CD8-positive, alpha-beta memory T cell (primary cell): ENCODE measurements around the gene HNRNPA3. TPM values are rescaled to one million over a fixed set of nuclear protein-coding genes. Genes with fewer than 3 reads are reported as not detected.
"Not testable (repeated sequence)": the region's sequence is repeated elsewhere in the genome, so short reads cannot be mapped to it uniquely, and the experiment has no call there.

Source experiments
- CTCF ChIA-PET: fragments of 350-600 bp; sonication (Branson Sonifier 250); formaldehyde crosslinking; loops from one replicate; lab custom pipeline; 2021; ENCODE audit warnings: antibody characterized with exemption; lab: Charles Lee
- POLR2A ChIA-PET: fragments of 350-600 bp; sonication (Branson Sonifier 250); formaldehyde crosslinking; loops from one replicate; lab custom pipeline; 2021; ENCODE audit warnings: antibody characterized with exemption; lab: Charles Lee
- DNase-seq, 5 donors: peaks; one replicate each; pipeline versions ENCODE4 v3.0.0 to v3.0.0-alpha.2; 2020 to 2022; ENCODE audit warnings: mixed read lengths in 1 of 5
- H3K27ac ChIP-seq: one replicate; pipeline ENCODE4 v1.7.0; 2013; ENCODE audit warnings: low read depth, mild to moderate bottlenecking, low read length, moderate library complexity
- H3K27me3 ChIP-seq: 2 replicates; pipeline ENCODE4 v1.7.0; 2013; ENCODE audit warnings: low read length, mild to moderate bottlenecking; ENCODE audit not compliant: insufficient read depth, poor library complexity, severe bottlenecking
- H3K36me3 ChIP-seq: 2 replicates; pipeline ENCODE4 v1.7.0; 2013; ENCODE audit warnings: mild to moderate bottlenecking, low read length, moderate library complexity; ENCODE audit not compliant: insufficient read depth
- H3K4me1 ChIP-seq: 2 replicates; pipeline ENCODE4 v1.7.0; 2013; ENCODE audit warnings: mild to moderate bottlenecking, low read length, moderate library complexity; ENCODE audit not compliant: insufficient read depth
- H3K4me3 ChIP-seq: 2 replicates; pipeline ENCODE4 v1.7.0; 2013; ENCODE audit warnings: mild to moderate bottlenecking, low read length
- H3K9me3 ChIP-seq: 2 replicates; pipeline ENCODE4 v1.7.0; 2013; ENCODE audit warnings: mild to moderate bottlenecking, low read length
- H3K27ac Mint-ChIP-seq, 8 donors: one replicate each; pipeline ENCODE4 v1.8.0; 2020 to 2021; ENCODE audit warnings: mixed read lengths in 8 of 8, mild to moderate bottlenecking in 6 of 8, inconsistent platforms in 3 of 8, moderate library complexity in 3 of 8
- H3K27me3 Mint-ChIP-seq, 2 donors: one replicate each; pipeline ENCODE4 v1.8.0; 2020 to 2021; ENCODE audit warnings: mixed read lengths in 2 of 2, mild to moderate bottlenecking in 1 of 2, moderate library complexity in 1 of 2
- H3K36me3 Mint-ChIP-seq, 3 donors: one replicate each; pipeline ENCODE4 v1.8.0; 2020 to 2021; ENCODE audit warnings: mixed read lengths in 3 of 3, inconsistent platforms in 1 of 3, mild to moderate bottlenecking in 1 of 3
- H3K4me1 Mint-ChIP-seq, 3 donors: one replicate each; pipeline ENCODE4 v1.8.0; 2020 to 2021; ENCODE audit warnings: mixed read lengths in 3 of 3, inconsistent platforms in 1 of 3, mild to moderate bottlenecking in 1 of 3
- H3K4me3 Mint-ChIP-seq, 7 donors: one replicate each; pipeline ENCODE4 v1.8.0; 2020 to 2021; ENCODE audit warnings: mixed read lengths in 7 of 7, mild to moderate bottlenecking in 6 of 7, moderate library complexity in 4 of 7, inconsistent platforms in 2 of 7
- H3K9me3 Mint-ChIP-seq, 5 donors: one replicate each; pipeline ENCODE4 v1.8.0; 2020 to 2022; ENCODE audit warnings: mixed read lengths in 5 of 5, mild to moderate bottlenecking in 3 of 5, moderate library complexity in 2 of 5, inconsistent platforms in 1 of 5
- polyA plus RNA-seq: library from polyadenylated mRNA; unstranded; fragments of 300-500 nt; fragmentation: Illumina TruSeq; gene quantifications from one replicate; pipeline ENCODE4 v1.2.3, GENCODE V29; 2021
- total RNA-seq, 2 experiments: library from RNA; stranded (reverse); gene quantifications; one replicate each; pipeline ENCODE4 v1.2.3, GENCODE V29; 2021

Gene HNRNPA3
- total and polyA plus RNA-seq, 3 experiments from 2014 or later: 58.3 to 216 (median 203) TPM

DNA sequence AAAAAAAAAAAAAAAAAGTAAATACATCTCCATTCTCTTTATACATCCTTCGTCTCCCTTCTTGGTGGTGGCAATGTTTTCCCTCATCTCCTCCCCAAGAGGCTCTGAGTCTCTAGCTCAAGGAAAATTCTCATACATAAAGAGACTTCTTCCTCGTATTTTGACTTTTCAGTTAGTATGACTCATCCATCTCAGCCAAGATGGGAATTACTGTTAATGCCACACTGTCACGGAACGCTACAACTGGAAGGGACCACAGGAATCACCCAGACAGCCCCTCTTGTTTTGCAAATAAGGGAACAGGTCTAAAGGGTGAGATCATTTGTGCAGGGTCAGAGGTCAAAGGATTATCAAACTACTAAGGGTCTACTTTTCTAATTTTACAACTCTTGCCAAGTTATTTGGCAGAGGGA lies 32.4 kb downstream of the HNRNPA3 start:
- Histone ChIP-seq H3K27me3 (no peaks in the 10 kb centered on the region), H3K9me3 (no peaks in the 10 kb centered on the region), H3K27ac (no peak overlapping the region), H3K4me1 (peaks cover 83% of the 10 kb centered on the region), H3K36me3 (no peaks in the 10 kb centered on the region), H3K4me3 (no peak overlapping the region)
- peak overlapping the region; percentile 50 to 95 (median 73) for H3K27ac Mint-ChIP-seq
- H3K36me3 Mint-ChIP-seq: peaks cover 0 to 36% (median 1%) of the 10 kb centered on the region in 3 donors
- H3K4me3 Mint-ChIP-seq: peak overlapping the region in 2 of 7 donors; percentile 17 to 42
- peaks cover 71 to 91% (median 91%) of the 10 kb centered on the region in 3 donors for H3K4me1 Mint-ChIP-seq
- no peak for DNase-seq
- no peaks in the 10 kb centered on the region for H3K9me3 Mint-ChIP-seq
- H3K27me3 Mint-ChIP-seq: no peaks in the 10 kb centered on the region
- ChIA-PET CTCF (interaction anchor here (2.1 kb wide), 1 partner anchor 19 kb away, joined by 9 read pairs; no protein-coding TSS in a partner anchor), POLR2A (interaction anchor here (0.7 to 1.0 kb wide), 2 partner anchors 18 to 208 kb away, joined by 4 to 5 read pairs; no protein-coding TSS in a partner anchor)

GRCh38 chr2:177246000-177246399 lies 33.4 kb downstream of the HNRNPA3 start:
- Histone ChIP-seq H3K4me3 (no peak overlapping the region), H3K36me3 (peaks cover under 1% of the 10 kb centered on the region), H3K4me1 (peaks cover 83% of the 10 kb centered on the region), H3K27me3 (no peaks in the 10 kb centered on the region), H3K27ac (no peak overlapping the region), H3K9me3 (no peaks in the 10 kb centered on the region)
- peaks cover 0 to 40% (median 2%) of the 10 kb centered on the region in 3 donors for H3K36me3 Mint-ChIP-seq
- H3K27ac Mint-ChIP-seq: peak overlapping the region in 6 of 8 donors; percentile 50 to 87 (median 70)
- H3K9me3 Mint-ChIP-seq: no peaks in the 10 kb centered on the region
- no peaks in the 10 kb centered on the region for H3K27me3 Mint-ChIP-seq
- peaks cover 71 to 91% (median 91%) of the 10 kb centered on the region in 3 donors for H3K4me1 Mint-ChIP-seq
- POLR2A ChIA-PET: interaction anchor here (0.6 kb wide), 1 partner anchor 20 kb away, joined by 5 read pairs; no protein-coding TSS in a partner anchor
- H3K4me3 Mint-ChIP-seq: no peak overlapping the region
- DNase-seq: no peak
- CTCF ChIA-PET: interaction anchor here (2.1 kb wide), 1 partner anchor 18 kb away, joined by 9 read pairs; no protein-coding TSS in a partner anchor

GRCh38 chr2:177246523-177247030 lies 34.0 kb downstream of the HNRNPA3 start:
- H3K4me1 Mint-ChIP-seq: peaks cover 70 to 91% (median 91%) of the 10 kb centered on the region in 3 donors
- peaks cover 83% of the 10 kb centered on the region for H3K4me1 ChIP-seq
- H3K36me3 Mint-ChIP-seq: peaks cover 0 to 42% (median 6%) of the 10 kb centered on the region in 3 donors
- not testable (repeated sequence) for DNase-seq, H3K27me3 ChIP-seq, H3K4me3 ChIP-seq, H3K27ac ChIP-seq, H3K36me3 ChIP-seq, H3K9me3 ChIP-seq, H3K9me3 Mint-ChIP-seq, H3K27me3 Mint-ChIP-seq, H3K4me3 Mint-ChIP-seq
- POLR2A ChIA-PET: interaction anchor here (0.6 kb wide), 1 partner anchor 21 kb away, joined by 5 read pairs; no protein-coding TSS in a partner anchor
- CTCF ChIA-PET: interaction anchor here (2.1 kb wide), 1 partner anchor 17 kb away, joined by 9 read pairs; no protein-coding TSS in a partner anchor
- peak overlapping the region in 5 of 8 donors; percentile 30 to 81 (median 60) for H3K27ac Mint-ChIP-seq

DNA sequence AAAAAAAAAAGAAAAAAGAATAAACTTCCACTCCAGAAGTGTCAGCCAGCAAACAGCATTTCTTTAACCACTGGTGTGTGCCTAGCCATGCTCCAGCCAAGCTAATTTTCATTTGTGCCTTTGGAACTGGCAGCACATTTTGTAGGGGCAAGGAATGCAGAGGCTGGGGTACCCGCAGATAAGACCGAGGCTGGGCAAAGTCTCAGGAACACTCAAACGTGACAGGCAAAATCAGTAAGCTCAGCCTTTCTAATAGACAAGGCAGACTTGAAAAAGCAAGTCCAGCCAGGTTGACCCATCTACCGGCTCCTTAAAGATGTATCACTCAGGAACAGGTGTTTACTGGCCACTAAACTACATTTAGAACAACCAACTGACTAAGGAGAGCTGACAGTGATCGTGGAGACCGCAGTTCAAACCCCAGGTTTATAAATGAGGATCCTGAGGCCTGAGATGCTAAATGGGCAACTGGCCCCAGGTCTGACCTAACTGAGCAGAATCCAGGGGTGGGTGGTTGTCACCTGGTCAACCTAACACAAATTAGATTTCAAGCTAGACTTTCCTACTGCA lies 35.2 kb downstream of the HNRNPA3 start:
- no peak overlapping the region for H3K27ac ChIP-seq
- H3K9me3 ChIP-seq: no peaks in the 10 kb centered on the region
- H3K4me3 ChIP-seq: no peak overlapping the region
- Mint-ChIP-seq H3K36me3 (peaks cover 0 to 44% (median 6%) of the 10 kb centered on the region in 3 donors), H3K4me1 (peaks cover 69 to 91% (median 90%) of the 10 kb centered on the region in 3 donors), H3K9me3 (no peaks in the 10 kb centered on the region), H3K4me3 (peak overlapping the region in 2 of 7 donors; percentile 12 to 48), H3K27me3 (no peaks in the 10 kb centered on the region), H3K27ac (peak overlapping the region in 5 of 8 donors; percentile 1 to 53 (median 22))
- no peak for DNase-seq
- peaks cover 4% of the 10 kb centered on the region for H3K36me3 ChIP-seq
- H3K27me3 ChIP-seq: no peaks in the 10 kb centered on the region
- peaks cover 83% of the 10 kb centered on the region for H3K4me1 ChIP-seq
- CTCF ChIA-PET: interaction anchor here (1.1 to 1.5 kb wide), 2 partner anchors 31 to 83 kb away, joined by 3 to 5 read pairs; no protein-coding TSS in a partner anchor
- POLR2A ChIA-PET: no interaction called here

- peaks cover 75 to 93% (median 91%) of the 10 kb centered on the region in 3 donors for H3K4me1 Mint-ChIP-seq
Observed at GRCh38 chr2:177249038-177249437, 36.4 kb downstream of the HNRNPA3 start.

DNA sequence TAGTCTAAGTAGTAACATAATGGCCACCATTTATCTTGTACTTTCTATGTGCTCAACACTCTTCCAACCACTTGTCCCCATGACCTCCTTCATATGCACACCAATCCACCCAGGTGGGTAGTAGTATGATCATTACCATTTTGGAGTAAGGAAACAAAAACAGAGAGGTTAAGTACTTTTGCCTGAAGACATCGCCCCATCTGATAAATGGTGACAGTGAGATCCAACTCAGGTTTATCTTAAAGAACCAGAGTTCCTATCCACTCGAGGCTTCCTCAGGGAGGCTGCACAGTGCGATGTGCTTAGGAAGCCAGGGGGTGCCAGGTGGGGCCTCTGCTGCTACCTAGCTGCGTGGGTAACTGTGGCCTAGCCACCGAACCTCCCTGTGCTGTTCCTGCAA lies 37.9 kb downstream of the HNRNPA3 start:
- Mint-ChIP-seq H3K36me3 (peaks cover 0 to 46% (median 6%) of the 10 kb centered on the region in 3 donors), H3K4me3 (peak overlapping the region in 1 of 7 donors; percentile 2), H3K27ac (peak overlapping the region; percentile 54 to 98 (median 82)), H3K9me3 (no peaks in the 10 kb centered on the region), H3K4me1 (peaks cover 78 to 93% (median 91%) of the 10 kb centered on the region in 3 donors), H3K27me3 (peaks cover 0 to 2% of the 10 kb centered on the region in 2 donors)
- Histone ChIP-seq H3K4me3 (no peak overlapping the region), H3K27ac (no peak overlapping the region), H3K4me1 (peaks cover 90% of the 10 kb centered on the region), H3K9me3 (no peaks in the 10 kb centered on the region), H3K27me3 (no peaks in the 10 kb centered on the region), H3K36me3 (peaks cover 4% of the 10 kb centered on the region)
- no peak for DNase-seq
- ChIA-PET POLR2A (interaction anchor here (1.0 to 1.5 kb wide), 2 partner anchors 13 to 14 kb away, joined by 4 to 5 read pairs; partner anchors contain the start of gene NFE2L2), CTCF (interaction anchor here (1.0 to 2.7 kb wide), 3 partner anchors 10 to 15 kb away, joined by 3 to 16 read pairs (median 3); partner anchors contain the start of gene NFE2L2)

More at GRCh38 chr2:177249038-177249437, 36.4 kb downstream of the HNRNPA3 start:
- peak overlapping the region in 3 of 8 donors; percentile 27 to 70 (median 54) for H3K27ac Mint-ChIP-seq
- H3K36me3 Mint-ChIP-seq: peaks cover 0 to 48% (median 6%) of the 10 kb centered on the region in 3 donors
- ChIA-PET POLR2A (interaction anchor here (1.5 kb wide), 1 partner anchor 14 kb away, joined by 5 read pairs; no protein-coding TSS in a partner anchor), CTCF (interaction anchor here (1.2 to 2.7 kb wide), 2 partner anchors 14 to 15 kb away, joined by 3 to 16 read pairs; partner anchors contain the start of gene NFE2L2)
- no peaks in the 10 kb centered on the region for H3K9me3 Mint-ChIP-seq
- peaks cover 86% of the 10 kb centered on the region for H3K4me1 ChIP-seq
- peaks cover 4% of the 10 kb centered on the region for H3K36me3 ChIP-seq
- no peaks in the 10 kb centered on the region for H3K27me3 ChIP-seq
- no peak overlapping the region for H3K27ac ChIP-seq
- DNase-seq: no peak
- H3K9me3 ChIP-seq: no peaks in the 10 kb centered on the region
- no peak overlapping the region for H3K4me3 Mint-ChIP-seq
- peaks cover 0 to 2% of the 10 kb centered on the region in 2 donors for H3K27me3 Mint-ChIP-seq
- no peak overlapping the region for H3K4me3 ChIP-seq

GRCh38 chr2:177251165-177251542 lies 38.6 kb downstream of the HNRNPA3 start:
- H3K4me3 Mint-ChIP-seq: peak overlapping the region in 5 of 7 donors; percentile 38 to 70 (median 47)
- peaks cover 92% of the 10 kb centered on the region for H3K4me1 ChIP-seq
- CTCF ChIA-PET: interaction anchor here (1.6 to 2.7 kb wide), 2 partner anchors 12 to 14 kb away, joined by 3 to 16 read pairs; partner anchors contain the start of gene NFE2L2
- H3K4me3 ChIP-seq: no peak overlapping the region
- POLR2A ChIA-PET: interaction anchor here (0.7 to 1.0 kb wide), 2 partner anchors 12 to 13 kb away, joined by 3 to 4 read pairs; partner anchors contain the start of gene NFE2L2
- no peaks in the 10 kb centered on the region for H3K27me3 ChIP-seq
- H3K9me3 ChIP-seq: no peaks in the 10 kb centered on the region
- H3K36me3 ChIP-seq: peaks cover 4% of the 10 kb centered on the region
- peaks cover 0 to 48% (median 6%) of the 10 kb centered on the region in 3 donors for H3K36me3 Mint-ChIP-seq
- H3K27me3 Mint-ChIP-seq: peaks cover 0 to 2% of the 10 kb centered on the region in 2 donors
- no peak for DNase-seq
- peaks cover 79 to 93% (median 91%) of the 10 kb centered on the region in 3 donors for H3K4me1 Mint-ChIP-seq
- peak overlapping the region; percentile 54 to 98 (median 96) for H3K27ac Mint-ChIP-seq
- peak overlapping the region; percentile 8 for H3K27ac ChIP-seq
- no peaks in the 10 kb centered on the region for H3K9me3 Mint-ChIP-seq
